Activated gamma-delta T cell treated with Interleukin-2 at 50 U/mL for 16 hours (primary cell): ENCODE data around the gene ACP1.
"Not testable (repeated sequence)": the region's sequence is repeated elsewhere in the genome, so short reads cannot be mapped to it uniquely, and the experiment has no call there.

Experiments used
- DNase-seq: peaks from one replicate; pipeline ENCODE4 v3.0.0-alpha.2; 2020

Gene ACP1

DNA sequence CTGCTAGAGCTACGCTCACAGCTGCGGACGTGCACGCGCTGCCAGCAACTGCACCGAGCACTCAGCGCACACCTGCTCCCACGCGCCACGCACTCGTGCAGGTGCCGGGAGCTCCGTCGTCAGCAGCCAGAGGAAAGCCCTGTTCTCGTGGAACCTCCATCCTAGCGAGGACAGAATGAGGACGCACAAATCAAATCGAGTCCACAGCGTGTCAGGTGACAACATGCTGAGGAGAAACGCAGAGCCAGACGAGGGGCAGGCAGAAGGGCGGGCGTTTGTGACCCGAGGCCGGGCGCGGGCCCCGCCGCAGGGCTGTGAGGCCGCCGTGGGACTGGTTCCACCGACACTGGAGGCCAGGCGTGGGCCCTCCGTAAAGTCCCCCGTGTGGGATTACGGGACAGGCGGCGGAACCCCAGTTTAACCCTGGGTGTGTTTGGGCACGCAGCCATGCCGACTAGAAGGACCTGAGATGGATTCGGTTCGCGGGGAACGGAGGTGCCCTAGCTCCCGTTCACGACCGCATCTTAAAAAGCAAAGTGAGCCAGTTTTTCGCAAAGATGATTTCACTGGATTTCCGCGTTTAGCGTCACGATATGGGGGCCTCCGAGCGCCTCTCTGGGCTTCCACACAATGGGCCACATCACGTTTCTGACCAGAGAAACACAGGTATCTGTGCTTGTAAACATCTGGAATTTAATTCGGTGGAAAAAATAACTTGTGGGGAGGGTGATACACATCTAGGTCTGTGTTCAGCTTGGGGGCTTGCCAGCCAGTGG lies 50.0 kb downstream of the ACP1 start:
- DNase-seq: no peak

DNA sequence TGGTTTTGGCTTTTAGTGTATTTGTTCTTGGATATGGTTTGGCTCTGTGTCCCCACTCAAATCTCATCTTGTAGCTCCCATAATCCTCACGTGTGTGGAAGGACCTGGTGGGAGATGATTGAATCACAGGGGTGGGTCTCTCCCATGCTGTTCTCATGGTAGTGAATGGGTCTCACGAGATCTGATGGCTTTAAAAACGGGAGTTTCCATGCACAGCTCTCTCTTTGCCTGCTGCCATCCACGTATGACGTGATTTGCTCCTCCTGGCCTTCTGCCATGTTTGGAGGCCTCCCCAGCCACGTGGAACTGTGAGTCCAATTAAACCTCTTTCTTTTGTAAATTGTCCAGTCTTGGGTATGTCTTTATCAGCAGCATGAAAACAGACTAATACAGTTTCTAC lies 51.2 kb downstream of the ACP1 start:
- not testable (repeated sequence) for DNase-seq

DNA sequence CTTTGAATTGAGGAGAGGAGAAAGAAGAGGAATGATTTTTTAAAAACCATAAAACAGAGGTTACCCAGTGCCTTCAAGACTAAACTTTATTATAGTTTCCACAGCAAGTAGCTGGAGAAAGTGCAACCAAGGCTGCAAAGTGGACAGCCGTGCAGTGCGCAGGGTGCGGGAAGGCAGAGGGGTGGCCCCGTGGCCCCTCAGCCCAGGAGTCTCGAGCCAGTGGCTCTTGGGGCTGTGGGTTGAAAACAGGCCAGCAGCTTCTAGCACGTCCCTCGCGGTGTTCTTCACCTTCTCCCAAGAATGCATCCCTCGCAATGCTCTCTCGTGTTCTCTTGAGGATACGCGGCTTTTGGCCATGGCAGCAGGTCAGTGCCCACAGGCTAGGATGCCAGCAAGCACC lies 51.6 kb downstream of the ACP1 start:
- DNase-seq: no peak

DNA sequence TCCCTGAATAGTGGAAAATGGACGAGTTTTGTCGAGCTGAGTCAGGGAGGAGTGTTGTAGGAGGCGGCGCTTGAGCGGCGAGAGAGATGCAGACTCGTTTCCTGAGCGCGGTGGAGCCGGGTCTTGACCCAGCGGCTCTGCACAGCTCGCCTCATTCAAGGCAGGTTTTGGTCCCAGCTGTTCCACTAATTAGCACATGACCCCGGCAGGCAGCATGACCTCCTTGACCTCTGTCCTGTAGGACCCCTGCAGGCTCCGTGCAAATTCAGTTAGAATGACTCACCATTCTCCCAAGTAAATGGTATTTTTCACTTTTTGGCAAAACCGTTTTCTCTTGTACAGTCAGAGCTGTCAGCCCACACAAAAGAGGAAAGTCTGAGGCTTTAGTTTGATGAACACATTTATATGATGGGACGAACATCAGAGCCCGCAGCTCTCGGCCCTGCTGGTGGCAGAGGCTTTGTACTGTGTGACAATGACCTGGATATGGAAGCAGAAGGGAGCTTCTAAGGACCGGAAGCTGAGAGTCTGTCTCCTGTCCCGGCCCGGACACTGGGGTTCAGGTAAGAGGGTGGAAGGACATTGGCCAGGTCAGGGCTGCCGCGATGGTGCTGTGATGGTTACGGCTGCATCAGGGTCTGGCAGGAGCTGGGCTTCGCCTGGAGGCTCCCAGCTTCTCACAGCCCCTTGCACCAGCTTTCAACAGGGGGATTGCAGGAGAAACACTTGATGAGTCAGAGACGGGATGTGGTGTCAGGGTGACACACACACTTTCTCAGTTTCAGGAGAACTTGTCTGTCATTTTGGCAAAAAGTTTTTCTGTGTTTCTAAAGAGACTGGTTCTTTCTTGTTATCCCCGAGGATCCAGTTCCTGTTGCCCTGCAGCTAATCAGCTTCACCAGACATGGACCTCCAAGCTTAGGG lies 53.0 kb downstream of the ACP1 start:
- DNase-seq: no peak

DNA sequence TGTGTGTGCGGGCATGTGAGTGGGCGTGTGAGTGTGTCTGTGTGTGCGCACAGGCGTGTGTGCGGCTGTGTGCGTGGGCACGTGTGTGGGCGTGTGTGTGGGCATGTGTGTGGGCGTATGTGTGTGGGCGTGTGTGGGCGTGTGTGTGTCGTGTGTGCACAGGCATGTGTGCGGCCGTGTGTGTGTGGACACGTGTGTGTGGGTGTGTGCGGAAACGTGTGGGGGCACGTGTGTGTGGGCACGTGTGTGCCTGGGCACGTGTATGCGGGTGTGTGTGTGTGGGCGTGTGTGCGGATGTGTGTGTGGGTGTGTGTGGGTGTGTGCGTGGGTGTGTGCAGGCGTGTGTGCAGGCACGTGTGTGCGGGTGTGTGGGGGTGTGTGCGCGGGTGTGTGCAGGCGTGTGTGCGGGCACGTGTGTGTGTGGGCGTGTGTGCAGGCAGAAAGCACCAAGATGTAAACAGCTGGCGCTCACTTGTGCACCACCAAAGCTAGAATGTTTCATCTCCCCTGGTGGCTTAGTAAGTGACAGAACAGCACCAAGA lies 54.4 kb downstream of the ACP1 start:
- no peak for DNase-seq

DNA sequence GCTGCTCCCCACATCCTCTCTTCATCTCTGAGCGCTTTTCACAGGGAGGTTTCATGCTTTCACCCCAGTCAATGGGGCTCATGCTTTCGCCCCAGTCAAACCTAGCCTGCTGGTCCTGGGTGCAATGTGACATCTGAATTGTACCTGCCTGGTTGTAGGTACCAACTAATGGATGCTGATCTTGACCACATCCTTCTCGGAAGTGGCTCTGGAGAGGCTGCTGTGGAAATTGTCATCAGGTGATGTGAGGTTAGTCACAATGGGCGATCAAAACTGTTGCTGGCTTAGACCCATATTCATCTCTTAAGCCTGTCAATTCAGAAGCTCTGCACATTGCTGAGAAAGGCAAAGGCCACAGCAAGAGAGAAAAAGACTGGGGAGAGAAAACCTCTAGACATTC lies 55.8 kb downstream of the ACP1 start:
- DNase-seq: no peak

DNA sequence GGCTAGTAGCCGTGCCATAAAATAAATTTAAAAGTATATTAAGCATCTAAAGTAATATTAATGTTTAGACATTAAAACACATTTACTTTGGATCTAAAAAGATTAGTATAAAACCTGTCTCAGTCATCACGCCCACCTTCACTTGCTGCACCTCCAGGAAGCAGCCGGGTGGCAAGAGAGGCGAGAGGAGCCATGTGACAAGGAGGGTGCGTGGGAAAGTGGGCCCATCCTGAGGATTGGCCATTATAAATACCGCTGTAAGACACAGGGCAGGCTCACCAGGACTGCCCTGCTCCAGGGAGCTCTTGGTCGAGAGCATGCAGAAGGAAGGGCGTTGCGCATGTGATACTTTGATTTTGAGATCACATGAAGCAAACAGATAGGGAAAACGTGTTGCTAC lies 57.6 kb downstream of the ACP1 start:
- no peak for DNase-seq

DNA sequence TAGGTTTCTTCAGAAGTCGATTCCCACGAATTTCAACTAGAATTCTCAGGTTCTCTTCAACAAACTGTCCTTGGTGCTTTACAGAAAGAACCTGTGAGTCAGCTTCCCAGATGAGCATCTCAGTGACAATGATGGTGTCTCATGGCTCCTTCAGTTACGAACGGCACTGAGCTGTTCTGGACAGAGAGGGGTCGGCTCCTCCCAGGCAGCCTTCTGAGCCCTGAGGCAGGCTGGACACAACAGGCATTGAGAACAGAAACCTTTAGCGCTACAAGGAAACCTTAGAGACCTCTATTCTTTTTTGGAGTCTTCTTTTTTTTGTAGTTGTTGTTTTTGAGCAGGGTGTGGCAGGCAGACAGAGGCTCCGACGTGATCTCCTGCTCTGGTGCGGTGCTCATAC lies 58.3 kb downstream of the ACP1 start:
- DNase-seq: no peak
